ENCODE results near the gene OXGR1. TPM values are rescaled to one million over a fixed set of nuclear protein-coding genes. Genes with fewer than 3 reads are reported as not detected.
"Not testable (repeated sequence)": the region's sequence is repeated elsewhere in the genome, so short reads cannot be mapped to it uniquely, and the experiment has no call there.

OXGR1 gene
- total RNA-seq, 1 experiment from 2014 or later: not detected

DNA sequence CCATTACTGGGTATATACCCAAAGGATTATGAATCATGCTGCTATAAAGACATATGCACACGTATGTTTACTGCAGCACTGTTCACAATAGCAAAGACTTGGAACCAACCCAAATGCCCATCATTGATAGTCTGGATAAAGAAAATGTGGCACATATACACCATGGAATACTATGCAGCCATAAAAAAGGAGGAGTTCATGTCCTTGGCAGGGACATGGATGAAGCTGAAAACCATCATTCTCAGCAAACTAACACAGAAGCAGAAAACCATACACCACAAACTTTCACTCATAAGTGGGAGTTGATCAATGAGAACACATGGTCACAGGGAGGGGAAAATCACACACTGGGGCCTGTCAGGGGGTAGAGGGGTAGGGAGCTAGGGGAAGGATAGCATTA lies 14.4 kb downstream of the OXGR1 start:
- DNase-seq (ENCODE audit: low spot score); in situ Hi-C loops (cut with HindIII; ENCODE audit: low sequenced_read_pairs): not testable (repeated sequence)

DNA sequence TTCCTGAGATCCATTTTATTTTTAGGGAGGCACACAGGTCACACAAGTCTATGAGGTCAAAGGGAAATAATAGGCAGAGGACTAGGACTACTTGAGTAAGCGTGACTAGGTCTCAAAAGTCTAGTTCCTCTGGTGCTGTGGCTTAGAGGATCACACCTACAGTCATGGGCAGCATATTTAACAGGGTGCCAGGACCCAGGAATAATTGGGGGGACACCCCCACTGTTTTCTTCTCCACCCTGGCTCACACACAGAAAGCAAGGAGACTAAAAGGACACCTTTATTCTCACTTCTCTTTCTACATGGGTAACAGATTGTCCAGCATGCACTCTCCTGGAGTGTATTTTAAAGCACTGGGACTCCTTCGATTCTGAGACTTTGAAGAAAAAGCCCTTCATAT lies 26.2 kb downstream of the OXGR1 start:
- DNase-seq (ENCODE audit: low spot score): no peak
- in situ Hi-C loops (cut with HindIII; ENCODE audit: low sequenced_read_pairs): no loop called here

DNA sequence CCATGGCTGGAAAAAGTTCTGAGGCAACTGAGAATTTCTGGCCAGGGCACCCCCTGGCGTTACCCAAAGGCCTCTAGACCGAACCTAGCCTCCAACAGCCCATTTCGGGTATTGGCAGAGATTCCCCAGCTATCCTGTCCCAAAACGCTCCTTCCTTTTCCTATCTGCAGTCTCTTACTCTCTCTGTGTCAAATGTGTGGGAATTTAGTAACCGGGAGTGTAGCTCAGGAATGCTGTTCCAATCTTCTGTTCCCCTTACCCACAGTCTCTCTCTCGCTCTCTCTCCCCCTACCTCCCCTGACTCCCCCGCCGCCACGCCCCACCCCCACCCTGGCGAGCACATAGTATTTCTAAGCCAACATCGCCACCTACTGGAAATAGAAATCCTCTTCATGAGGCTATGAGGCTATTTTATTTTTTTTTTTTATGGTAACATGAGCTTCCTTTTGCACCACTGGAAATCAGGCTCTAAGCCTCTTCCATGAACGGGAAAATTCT lies 27.0 kb downstream of the OXGR1 start:
- no peak for DNase-seq (ENCODE audit: low spot score)
- in situ Hi-C loops (cut with HindIII; ENCODE audit: low sequenced_read_pairs): no loop called here

DNA sequence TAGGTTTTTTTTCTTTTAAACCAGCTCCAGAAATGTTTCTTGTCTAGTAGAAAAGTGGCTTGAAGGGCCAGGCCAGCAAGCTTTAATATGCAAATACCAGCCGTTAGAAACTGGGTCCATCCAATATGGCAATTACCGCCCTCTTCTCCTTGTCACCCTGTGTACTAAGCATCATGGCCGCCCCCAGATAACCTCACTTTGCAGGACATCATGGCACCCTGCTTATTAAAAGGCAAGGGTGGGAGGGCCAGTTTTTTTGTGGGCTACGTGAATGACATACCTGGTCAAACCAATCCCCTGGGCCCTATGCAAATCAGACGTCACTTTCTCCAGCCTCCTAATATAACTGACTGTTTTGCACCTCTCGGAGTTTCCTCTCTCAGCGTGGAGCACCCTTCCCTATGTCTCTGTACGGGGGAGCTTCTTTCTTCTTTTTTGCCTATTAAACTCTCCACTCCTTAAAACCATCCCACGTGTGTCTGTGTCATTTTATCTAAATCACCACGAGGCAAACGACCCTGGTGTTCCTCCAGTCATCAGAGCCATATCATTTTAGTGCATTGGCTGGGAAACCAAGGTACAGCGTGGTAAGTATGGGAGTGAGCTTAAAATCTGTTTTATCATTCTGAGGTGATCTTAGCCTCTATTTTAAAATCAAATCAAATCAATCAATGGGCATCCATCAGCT lies 27.7 kb downstream of the OXGR1 start:
- in situ Hi-C loops (cut with HindIII; ENCODE audit: low sequenced_read_pairs): no loop called here
- DNase-seq (ENCODE audit: low spot score): no peak

DNA sequence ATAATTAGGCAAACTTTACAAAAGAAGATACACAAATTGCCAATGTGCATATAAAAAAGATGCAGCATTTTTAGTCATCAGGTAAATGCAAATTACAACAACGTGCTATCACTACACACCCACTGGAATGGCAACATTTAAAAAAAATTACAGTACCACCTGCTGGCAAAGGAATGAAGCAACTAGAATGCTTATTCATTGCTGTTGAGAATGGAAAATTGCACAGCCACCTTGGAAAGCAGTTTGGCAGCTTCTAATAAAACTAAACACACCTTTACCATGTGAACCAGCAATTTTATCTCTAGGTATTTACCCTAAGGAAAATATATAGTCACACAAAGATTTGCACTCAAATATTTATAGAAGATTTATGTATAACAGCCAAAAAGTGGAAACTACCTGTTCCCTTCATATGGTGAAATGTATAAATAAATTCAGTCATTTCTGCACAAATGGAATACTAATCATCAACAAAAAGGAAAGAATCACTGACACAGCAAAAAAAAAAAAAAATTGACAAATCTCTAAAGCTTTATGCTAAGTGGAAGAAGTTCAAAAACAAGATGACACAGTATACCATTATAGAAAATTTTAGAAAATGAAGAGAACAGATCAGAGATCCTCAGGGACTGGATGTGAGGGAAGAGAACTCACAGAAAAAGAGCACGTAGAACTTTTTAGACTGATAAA lies 30.3 kb downstream of the OXGR1 start:
- no peak for DNase-seq (ENCODE audit: low spot score)
- in situ Hi-C loops (cut with HindIII; ENCODE audit: low sequenced_read_pairs): no loop called here

DNA sequence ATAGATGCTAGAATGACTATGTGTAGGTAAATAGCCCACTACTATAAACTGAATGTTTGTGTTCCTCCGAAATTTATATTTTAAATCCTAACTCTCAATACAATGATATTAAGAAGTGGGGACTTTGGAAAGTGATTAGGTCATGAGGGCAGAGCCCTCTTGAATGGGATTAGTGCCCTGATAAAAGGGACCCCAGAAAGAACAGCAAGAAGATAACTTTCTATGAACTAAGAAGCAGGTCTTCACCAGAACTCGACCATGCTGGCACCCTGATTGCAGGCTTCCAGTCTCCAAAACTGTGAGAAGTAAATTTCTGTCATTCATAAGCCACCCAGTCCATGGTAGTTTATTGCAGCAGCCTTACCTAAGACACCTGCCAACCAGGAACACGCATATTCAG lies 33.9 kb downstream of the OXGR1 start:
- in situ Hi-C loops (cut with HindIII; ENCODE audit: low sequenced_read_pairs): no loop called here

DNA sequence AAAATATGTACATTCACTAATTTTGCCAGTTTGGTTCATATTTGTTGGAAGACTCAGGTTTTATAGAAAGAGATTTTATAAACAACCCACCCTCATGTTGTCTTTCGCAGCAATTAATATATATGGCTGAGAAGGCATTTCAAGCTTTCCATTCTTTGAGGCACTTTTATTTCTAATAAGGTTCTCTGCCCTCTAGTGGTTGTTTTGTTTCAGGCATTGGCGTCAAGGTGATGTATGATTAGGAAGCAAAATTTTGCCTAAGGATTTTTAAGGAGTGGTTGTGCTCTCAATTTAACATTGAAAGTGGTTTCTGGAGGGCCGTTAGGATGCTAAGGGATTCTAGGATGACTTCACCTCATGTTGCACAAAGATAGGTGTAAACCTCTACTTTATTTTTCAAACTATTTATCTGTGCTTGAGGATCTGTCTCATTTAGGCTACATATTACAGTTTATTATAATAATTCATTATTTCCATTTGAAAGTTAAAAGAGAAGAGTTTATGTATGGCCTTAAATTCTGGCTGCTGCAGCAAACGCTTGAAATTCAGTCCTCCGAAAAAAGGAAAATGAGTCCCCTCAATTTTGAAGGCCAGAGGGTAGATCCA lies 35.9 kb downstream of the OXGR1 start:
- DNase-seq (ENCODE audit: low spot score): peak; percentile 23
- in situ Hi-C loops (cut with HindIII; ENCODE audit: low sequenced_read_pairs): no loop called here

More for the DNA sequence above, 33.9 kb downstream of the OXGR1 start:
- no peak for DNase-seq (ENCODE audit: low spot score)

DNA sequence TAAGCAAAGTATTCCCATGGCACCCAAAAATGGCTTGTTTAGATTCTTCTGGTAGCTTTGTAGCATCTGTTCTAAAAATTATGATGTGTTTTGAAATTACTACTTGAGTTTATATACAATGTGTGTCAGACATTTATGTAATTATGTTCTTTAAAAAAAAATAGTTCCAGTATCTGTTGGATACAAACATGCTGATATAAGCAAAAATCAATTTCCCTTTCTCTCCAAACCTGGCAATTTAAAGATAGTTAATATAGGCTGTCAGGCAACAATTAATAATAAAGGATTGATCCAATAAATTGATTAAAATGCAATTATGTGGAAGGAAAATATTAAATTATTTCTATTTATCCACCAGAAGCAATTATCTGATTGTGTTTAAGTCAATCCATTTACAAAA lies 41.7 kb downstream of the OXGR1 start:
- DNase-seq (ENCODE audit: low spot score): no peak
- in situ Hi-C loops (cut with HindIII; ENCODE audit: low sequenced_read_pairs): no loop called here

DNA sequence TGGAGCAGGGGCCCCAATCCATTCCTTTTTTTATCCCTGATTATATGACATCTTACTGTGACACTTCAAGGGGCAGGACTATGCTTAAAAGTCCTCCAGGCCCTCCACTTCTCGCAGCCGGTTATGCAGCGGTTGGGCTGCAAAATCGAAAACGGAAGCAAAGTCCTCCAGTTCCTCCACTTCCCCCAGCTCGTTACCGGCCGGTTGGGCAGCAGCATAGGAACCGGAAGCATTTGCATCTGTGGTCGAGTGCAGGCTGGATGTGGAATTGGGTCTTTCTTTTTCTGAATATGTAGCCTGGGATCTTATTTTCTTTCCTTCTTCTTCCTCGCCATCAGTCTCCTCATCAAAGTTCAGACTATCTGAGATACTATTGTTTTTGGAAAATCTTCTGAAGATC lies 46.1 kb downstream of the OXGR1 start:
- in situ Hi-C loops (cut with HindIII; ENCODE audit: low sequenced_read_pairs): no loop called here
- DNase-seq (ENCODE audit: low spot score): no peak

DNA sequence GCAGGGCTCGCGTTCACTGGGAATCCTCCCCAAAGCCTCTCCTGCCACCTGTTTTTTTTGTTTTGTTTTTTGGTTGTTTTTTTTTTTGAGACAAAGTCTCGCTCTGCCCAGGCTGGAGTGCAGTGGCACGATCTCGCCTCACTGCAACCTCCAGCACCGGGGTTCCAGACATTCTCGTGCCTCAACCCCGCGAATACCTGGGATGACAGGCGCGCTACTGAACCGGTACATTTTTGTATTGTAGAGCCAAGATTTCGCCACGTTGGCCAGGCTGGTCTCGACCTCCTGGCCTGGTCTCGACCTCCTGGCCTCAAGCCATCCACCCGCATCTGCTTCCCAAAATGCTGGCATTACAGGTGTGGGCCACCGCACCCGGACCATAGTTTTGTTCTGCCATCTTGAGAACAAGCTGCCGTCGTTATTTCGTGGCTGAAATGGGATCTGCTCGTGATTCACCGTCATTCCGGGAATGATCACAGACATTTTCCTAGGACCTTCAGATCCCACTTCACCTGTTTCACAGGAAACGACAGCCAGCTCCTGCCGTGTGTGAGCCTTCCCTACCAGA lies 46.8 kb downstream of the OXGR1 start:
- DNase-seq (ENCODE audit: low spot score): no peak
- in situ Hi-C loops (cut with HindIII; ENCODE audit: low sequenced_read_pairs): no loop called here

DNA sequence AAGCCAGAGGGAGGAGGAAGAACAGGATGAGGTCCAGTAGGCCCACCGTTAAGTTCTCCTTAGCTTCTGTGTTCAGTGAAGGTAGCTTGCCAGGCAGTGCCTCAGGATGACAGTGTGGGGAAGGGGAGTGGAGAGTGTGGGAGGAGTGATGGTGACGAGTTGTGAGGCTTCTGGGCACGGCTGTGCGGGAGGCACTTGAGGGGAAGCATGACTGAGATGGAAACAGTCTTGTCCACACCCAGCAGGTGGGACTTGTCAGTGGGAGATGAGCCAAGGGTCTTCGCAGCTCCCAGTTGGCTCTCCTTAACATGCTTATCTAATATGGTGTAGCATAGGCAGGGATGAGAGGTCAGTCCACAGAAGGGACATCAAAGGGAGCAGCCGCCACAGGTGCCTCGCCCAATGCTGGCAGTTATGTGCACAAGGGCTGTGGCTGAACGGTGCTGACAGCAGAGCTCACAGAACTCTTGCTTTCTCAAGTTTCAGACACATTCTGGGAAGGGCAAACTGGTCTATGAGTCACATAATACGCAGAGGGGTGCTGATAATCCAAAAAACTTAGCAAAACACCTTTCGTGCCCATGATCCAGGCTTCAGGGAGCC lies 47.5 kb downstream of the OXGR1 start:
- DNase-seq (ENCODE audit: low spot score): no peak
- in situ Hi-C loops (cut with HindIII; ENCODE audit: low sequenced_read_pairs): no loop called here

DNA sequence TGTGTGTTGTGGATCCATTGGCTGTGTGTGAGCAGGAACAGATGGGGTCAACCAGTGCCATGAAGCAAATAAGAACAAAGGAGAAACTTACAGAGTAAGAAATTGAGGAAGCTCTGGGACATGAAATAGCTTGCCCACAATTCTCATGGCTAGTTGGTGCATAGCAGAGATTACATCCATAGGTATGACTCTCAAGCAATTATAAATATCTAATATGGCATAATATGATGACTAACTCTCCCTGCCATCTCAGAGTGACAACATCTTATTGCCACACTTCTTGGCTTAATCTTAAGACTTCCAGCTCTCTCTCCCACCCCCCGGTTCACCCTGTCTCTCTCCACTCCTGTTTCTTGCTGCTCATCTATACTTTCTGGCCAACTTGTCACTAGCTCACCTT lies 53.3 kb downstream of the OXGR1 start:
- in situ Hi-C loops (cut with HindIII; ENCODE audit: low sequenced_read_pairs): no loop called here

DNA sequence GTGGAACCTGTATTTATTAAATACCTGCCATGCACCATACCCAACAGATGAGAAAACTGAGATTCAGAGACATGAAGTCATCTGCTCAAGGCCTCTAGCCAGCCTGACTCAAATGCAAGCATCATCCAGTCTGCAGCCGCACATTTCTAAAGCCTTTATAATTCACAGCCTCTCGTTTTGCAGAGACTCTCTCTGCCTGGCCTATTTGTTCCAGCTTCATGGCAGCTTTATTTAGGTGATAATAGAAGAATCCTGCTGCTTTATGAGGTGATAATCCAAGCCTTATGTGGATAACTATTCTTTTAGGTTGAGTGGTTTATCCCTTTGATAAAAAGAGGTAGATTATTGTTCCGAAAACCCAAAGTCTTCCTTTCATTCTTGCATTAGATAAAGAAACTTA lies 58.4 kb downstream of the OXGR1 start:
- no peak for DNase-seq (ENCODE audit: low spot score)
- in situ Hi-C loops (cut with HindIII; ENCODE audit: low sequenced_read_pairs): no loop called here

More for the DNA sequence above, 53.3 kb downstream of the OXGR1 start:
- DNase-seq (ENCODE audit: low spot score): no peak

Other genes starting within 250 kb of the OXGR1 start
- gene MBNL2, start 227.9 kb upstream of the OXGR1 start, total RNA-seq (2014; rRNA removed; shearing (Covaris generic)): 1.7 and 3.0 TPM in 2 replicates

All from G401 (cell line).